ENCODE data around the gene PRKAA1. TPM values are rescaled to one million over a fixed set of nuclear protein-coding genes. Genes with fewer than 3 reads are reported as not detected.
"Not testable (repeated sequence)": the region's sequence is repeated elsewhere in the genome, so short reads cannot be mapped to it uniquely, and the experiment has no call there.

PRKAA1 gene
- total RNA-seq, 1 experiment from 2014 or later: 53.0 TPM

DNA sequence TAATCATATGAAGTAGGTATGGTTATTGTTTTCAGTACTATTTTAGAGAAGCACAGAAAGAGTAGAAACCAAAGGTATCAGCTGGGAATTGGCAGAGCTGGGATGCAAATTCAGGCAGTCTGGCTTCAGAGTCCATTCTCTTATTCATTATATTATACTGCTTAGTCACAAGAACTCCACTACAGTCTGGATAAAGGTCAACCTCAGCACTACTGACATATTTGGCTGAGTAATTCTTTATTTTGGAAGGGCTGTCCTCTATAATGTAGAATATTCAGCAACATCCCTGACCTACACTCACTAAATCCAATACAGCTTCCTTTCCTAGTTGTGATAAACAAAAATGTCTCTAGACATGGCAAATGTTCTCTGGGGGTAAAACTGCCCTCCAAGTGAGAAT lies 80.9 kb downstream of the PRKAA1 start:
- Histone ChIP-seq H3K4me2 (ENCODE audit: low read depth, low read length, poor library complexity, severe bottlenecking) (no peak overlapping the region), H3K27me3 (ENCODE audit: low read length) (no peaks in the 10 kb centered on the region), H3K79me2 (ENCODE audit: low read length) (peaks cover 13% of the 10 kb centered on the region; the same call in 1 of the 2 replicates), H3K4me3 (ENCODE audit: low read length) (no peak overlapping the region), H3K9me2 (replicated peaks; ENCODE audit: insufficient read depth, low read length) (no peaks in the 10 kb centered on the region), H3K4me1 (ENCODE audit: low read length) (no peaks in the 10 kb centered on the region), H4K20me1 (ENCODE audit: insufficient read depth, low read depth, low read length) (no peaks in the 10 kb centered on the region), H3K9ac (ENCODE audit: low read length) (no peak overlapping the region), H2AFZ (ENCODE audit: low read length) (no peak overlapping the region), H3K27ac (ENCODE audit: low read length) (no peak overlapping the region), H3K9me3 (ENCODE audit: low read length) (no peaks in the 10 kb centered on the region), H3K36me3 (ENCODE audit: insufficient read depth, low read length) (peaks cover 38% of the 10 kb centered on the region)
- no peak for DNase-seq

DNA sequence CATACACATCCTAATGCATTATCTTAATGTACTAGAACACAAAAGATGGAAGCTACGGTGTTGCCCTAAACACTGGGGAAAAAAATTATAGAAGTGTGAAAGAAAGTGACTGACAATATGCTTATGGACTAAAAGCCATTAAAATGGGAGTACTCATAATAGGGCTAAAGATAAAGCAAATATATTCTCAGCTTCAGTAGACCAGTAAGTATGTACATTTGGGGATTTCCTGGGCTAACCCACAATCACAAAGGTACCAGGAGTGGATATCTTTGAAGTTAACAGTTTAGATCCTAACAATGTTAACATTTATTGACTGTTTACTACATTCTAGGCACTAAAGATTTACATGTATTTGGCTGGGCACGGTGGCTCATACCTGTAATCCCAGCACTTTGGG lies 81.6 kb downstream of the PRKAA1 start:
- Histone ChIP-seq H4K20me1 (ENCODE audit: insufficient read depth, low read depth, low read length) (no peaks in the 10 kb centered on the region), H3K4me1 (ENCODE audit: low read length) (no peaks in the 10 kb centered on the region), H3K9me3 (ENCODE audit: low read length) (peaks cover 1% of the 10 kb centered on the region; the same call in 1 of the 2 replicates), H2AFZ (ENCODE audit: low read length) (no peak overlapping the region), H3K4me3 (ENCODE audit: low read length) (no peak overlapping the region), H3K79me2 (ENCODE audit: low read length) (peaks cover 13% of the 10 kb centered on the region; the same call in 1 of the 2 replicates), H3K9me2 (replicated peaks; ENCODE audit: insufficient read depth, low read length) (no peaks in the 10 kb centered on the region), H3K27ac (ENCODE audit: low read length) (no peak overlapping the region), H3K4me2 (ENCODE audit: low read depth, low read length, poor library complexity, severe bottlenecking) (no peak overlapping the region), H3K27me3 (ENCODE audit: low read length) (no peaks in the 10 kb centered on the region), H3K9ac (ENCODE audit: low read length) (no peak overlapping the region), H3K36me3 (ENCODE audit: insufficient read depth, low read length) (peaks cover 37% of the 10 kb centered on the region)
- DNase-seq: no peak

DNA sequence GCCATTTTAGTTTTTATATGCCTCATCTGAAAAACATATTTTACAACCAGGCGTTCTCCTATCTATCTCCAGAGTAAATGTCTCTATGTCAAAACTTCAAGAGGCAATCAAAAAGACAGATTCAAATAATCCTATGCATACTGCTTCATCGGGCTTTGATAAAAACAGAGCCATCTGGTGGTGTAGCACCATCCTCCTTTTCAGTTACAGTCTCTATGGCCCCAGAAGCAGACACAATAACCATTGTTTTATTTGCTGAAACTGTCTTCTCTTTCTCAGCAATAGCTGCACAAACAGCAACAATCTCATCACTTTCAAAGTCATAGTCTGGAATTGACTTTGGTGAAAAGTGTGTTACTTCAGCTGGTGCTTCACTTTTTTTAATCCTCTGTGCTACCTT lies 82.2 kb downstream of the PRKAA1 start:
- no peak overlapping the region for H3K27ac ChIP-seq (ENCODE audit: low read length)
- H3K27me3 ChIP-seq (ENCODE audit: low read length): no peaks in the 10 kb centered on the region
- no peak for DNase-seq
- H3K4me1 ChIP-seq (ENCODE audit: low read length): no peaks in the 10 kb centered on the region
- H3K79me2 ChIP-seq (ENCODE audit: low read length): peaks cover 14% of the 10 kb centered on the region; the same call in 1 of the 2 replicates
- no peak overlapping the region for H3K9ac ChIP-seq (ENCODE audit: low read length)
- H3K9me3 ChIP-seq (ENCODE audit: low read length): peaks cover 6% of the 10 kb centered on the region
- H2AFZ ChIP-seq (ENCODE audit: low read length): no peak overlapping the region
- no peak overlapping the region for H3K4me3 ChIP-seq (ENCODE audit: low read length)
- peaks cover 36% of the 10 kb centered on the region for H3K36me3 ChIP-seq (ENCODE audit: insufficient read depth, low read length)
- H4K20me1 ChIP-seq (ENCODE audit: insufficient read depth, low read depth, low read length): no peaks in the 10 kb centered on the region
- no peaks in the 10 kb centered on the region for H3K9me2 ChIP-seq (replicated peaks; ENCODE audit: insufficient read depth, low read length)
- no peak overlapping the region for H3K4me2 ChIP-seq (ENCODE audit: low read depth, low read length, poor library complexity, severe bottlenecking)

DNA sequence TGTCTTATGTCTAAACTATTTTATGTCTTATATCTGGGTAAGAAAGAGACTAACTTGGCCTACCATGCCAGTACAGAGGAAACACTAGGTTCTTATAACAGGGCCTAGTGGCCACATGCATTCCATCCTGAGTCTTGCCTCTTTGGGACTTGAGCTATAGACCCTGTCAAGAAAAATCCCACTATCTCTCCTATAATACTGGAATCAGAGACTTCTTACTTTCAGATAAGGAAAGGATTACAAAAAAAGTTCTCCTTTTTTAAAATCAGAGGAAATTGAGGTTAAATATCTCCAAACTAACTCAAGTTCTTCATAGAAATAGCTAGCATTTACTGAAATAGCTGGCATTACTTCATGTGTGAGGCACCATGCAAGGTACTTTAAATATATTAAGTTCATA lies 84.2 kb downstream of the PRKAA1 start:
- Histone ChIP-seq H3K27ac (ENCODE audit: low read length) (no peak overlapping the region), H3K27me3 (ENCODE audit: low read length) (no peaks in the 10 kb centered on the region), H4K20me1 (ENCODE audit: insufficient read depth, low read depth, low read length) (no peaks in the 10 kb centered on the region), H3K9ac (ENCODE audit: low read length) (no peak overlapping the region), H3K9me2 (replicated peaks; ENCODE audit: insufficient read depth, low read length) (no peaks in the 10 kb centered on the region), H3K36me3 (ENCODE audit: insufficient read depth, low read length) (peaks cover 30% of the 10 kb centered on the region), H3K4me1 (ENCODE audit: low read length) (no peaks in the 10 kb centered on the region), H3K4me3 (ENCODE audit: low read length) (no peak overlapping the region), H3K79me2 (ENCODE audit: low read length) (0 out of 2 replicates have a peak, but pooled peaks cover 5% of the 10 kb centered on the region), H3K4me2 (ENCODE audit: low read depth, low read length, poor library complexity, severe bottlenecking) (no peak overlapping the region), H3K9me3 (ENCODE audit: low read length) (peaks cover 6% of the 10 kb centered on the region), H2AFZ (ENCODE audit: low read length) (no peak overlapping the region)
- DNase-seq: no peak

DNA sequence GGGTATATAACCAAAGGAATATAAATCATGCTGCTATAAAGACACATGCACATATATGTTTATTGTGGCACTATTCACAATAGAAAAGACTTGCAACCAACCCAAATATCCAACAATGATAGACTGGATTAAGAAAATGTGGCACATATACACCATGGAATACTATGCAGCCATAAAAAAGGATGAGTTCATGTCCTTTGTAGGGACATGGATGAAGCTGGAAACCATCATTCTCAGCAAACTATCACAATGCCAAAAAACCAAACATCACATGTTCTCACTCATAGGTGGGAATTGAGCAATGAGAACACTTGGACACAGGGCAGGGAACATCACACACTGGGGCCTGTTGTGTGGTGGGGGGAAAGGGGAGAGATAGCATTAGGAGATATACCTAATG lies 87.6 kb downstream of the PRKAA1 start:
- H3K9me2 ChIP-seq (replicated peaks; ENCODE audit: insufficient read depth, low read length); H3K4me3 ChIP-seq (ENCODE audit: low read length); H3K9me3 ChIP-seq (ENCODE audit: low read length); H3K9ac ChIP-seq (ENCODE audit: low read length); DNase-seq; H3K4me2 ChIP-seq (ENCODE audit: low read depth, low read length, poor library complexity, severe bottlenecking); H3K4me1 ChIP-seq (ENCODE audit: low read length); H3K27ac ChIP-seq (ENCODE audit: low read length); H2AFZ ChIP-seq (ENCODE audit: low read length); H3K79me2 ChIP-seq (ENCODE audit: low read length); H3K27me3 ChIP-seq (ENCODE audit: low read length); H4K20me1 ChIP-seq (ENCODE audit: insufficient read depth, low read depth, low read length): not testable (repeated sequence)
- H3K36me3 ChIP-seq (ENCODE audit: insufficient read depth, low read length): peaks cover 18% of the 10 kb centered on the region

Small RNAs within 50 kb of the gene (small RNA-seq; reads per million reads assigned to genes)
- gene RF00191 (not detected), gene SNORD72 (354 reads per million, percentile 99 among the genes with 10 or more reads in this experiment)

Other genes starting within 250 kb of the PRKAA1 start
- not detected in 2 replicates for gene PTGER4, start 118.5 kb downstream of the PRKAA1 start, total RNA-seq (2014; rRNA removed; shearing (Covaris generic); ENCODE audit: low replicate concordance)
- 17.0 and 18.5 TPM in 2 replicates for gene TTC33, start 42.4 kb downstream of the PRKAA1 start, total RNA-seq (2014; rRNA removed; shearing (Covaris generic); ENCODE audit: low replicate concordance)
- 3,939 and 6,611 TPM in 2 replicates for gene RPL37, start 36.8 kb upstream of the PRKAA1 start, total RNA-seq (2014; rRNA removed; shearing (Covaris generic); ENCODE audit: low replicate concordance)
- gene CARD6, start 43.0 kb upstream of the PRKAA1 start, total RNA-seq (2014; rRNA removed; shearing (Covaris generic); ENCODE audit: low replicate concordance): 0.43 and 1.0 TPM in 2 replicates
- not detected in 2 replicates for gene C7, start 111.1 kb upstream of the PRKAA1 start, total RNA-seq (2014; rRNA removed; shearing (Covaris generic); ENCODE audit: low replicate concordance)